GM12892 (cell line): Measurements from ENCODE around the gene SSRP1.

Experiments
- POLR2A ChIP-seq: IDR thresholded peaks from 2 replicates; pipeline ENCODE4 v1.6.1; 2011; ENCODE audit warnings: low read depth, low read length, control low read depth
- POLR2AphosphoS5 ChIP-seq: IDR thresholded peaks from 2 replicates; pipeline ENCODE4 v1.6.1; 2011; ENCODE audit warnings: low read depth, low read length, control low read depth

DNA sequence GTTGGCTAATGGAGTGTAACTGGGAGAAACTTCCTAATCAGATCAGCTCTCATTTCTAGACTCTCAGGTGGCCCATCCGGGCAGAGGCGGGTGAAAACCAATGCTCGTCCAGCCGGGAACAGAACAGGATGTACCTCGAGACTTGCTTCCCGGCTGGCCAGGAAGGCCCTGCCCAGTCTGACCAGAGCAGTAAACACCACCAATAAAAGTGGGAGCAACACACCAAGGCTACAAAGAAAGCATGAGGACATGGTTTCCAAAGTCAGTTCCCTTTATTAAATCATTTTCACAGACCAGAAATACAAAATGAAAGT, 10.0 kb downstream of the SSRP1 start:
- TF ChIP-seq POLR2AphosphoS5 (no peak), POLR2A (no peak)
